Activated CD4-positive, alpha-beta memory T cell treated with anti-CD3 and anti-CD28 coated beads for 36 hours (primary cell): ENCODE data around the gene LRP8. TPM values are rescaled to one million over a fixed set of nuclear protein-coding genes. Genes with fewer than 3 reads are reported as not detected.
A peak's percentile ranks its signal among the peaks of the same experiment; 100 is the strongest.

ENCODE experiments used
- CTCF ChIA-PET: fragments of 350-600 bp; sonication (Branson Sonifier 250); formaldehyde crosslinking; loops from one replicate; lab custom pipeline; 2021; ENCODE audit warnings: antibody characterized with exemption, inconsistent platforms; lab: Charles Lee
- POLR2A ChIA-PET: fragments of 350-600 bp; sonication (Branson Sonifier 250); formaldehyde crosslinking; loops from one replicate; lab custom pipeline; 2021; ENCODE audit warnings: antibody characterized with exemption; lab: Charles Lee
- DNase-seq: peaks from one replicate; pipeline ENCODE4 v3.0.0-alpha.2; 2020
- H3K27ac Mint-ChIP-seq: one replicate; pipeline ENCODE4 v1.8.0; 2021; ENCODE audit warnings: mixed read lengths
- H3K27me3 Mint-ChIP-seq: one replicate; pipeline ENCODE4 v1.8.0; 2021; ENCODE audit warnings: mixed read lengths
- H3K36me3 Mint-ChIP-seq: one replicate; pipeline ENCODE4 v1.8.0; 2021; ENCODE audit warnings: mixed read lengths
- H3K4me1 Mint-ChIP-seq: one replicate; pipeline ENCODE4 v1.8.0; 2021; ENCODE audit warnings: low read depth, mixed read lengths
- H3K4me3 Mint-ChIP-seq: one replicate; pipeline ENCODE4 v1.8.0; 2021; ENCODE audit warnings: mild to moderate bottlenecking, mixed read lengths
- H3K9me3 Mint-ChIP-seq: one replicate; pipeline ENCODE4 v1.8.0; 2021; ENCODE audit warnings: mixed read lengths
- intact Hi-C: fragments of 100-400 bp; cut with micrococcal nuclease; formaldehyde crosslinking; loops from one replicate; pipeline ENCODE4 v1.15.1; 2023
- total RNA-seq, 2 experiments: library from RNA; stranded (reverse); gene quantifications; one replicate each; pipeline ENCODE4 v1.2.3, GENCODE V29; 2021

The LRP8 gene
- total RNA-seq, 2 experiments from 2014 or later = 38.6 to 38.8 TPM

DNA sequence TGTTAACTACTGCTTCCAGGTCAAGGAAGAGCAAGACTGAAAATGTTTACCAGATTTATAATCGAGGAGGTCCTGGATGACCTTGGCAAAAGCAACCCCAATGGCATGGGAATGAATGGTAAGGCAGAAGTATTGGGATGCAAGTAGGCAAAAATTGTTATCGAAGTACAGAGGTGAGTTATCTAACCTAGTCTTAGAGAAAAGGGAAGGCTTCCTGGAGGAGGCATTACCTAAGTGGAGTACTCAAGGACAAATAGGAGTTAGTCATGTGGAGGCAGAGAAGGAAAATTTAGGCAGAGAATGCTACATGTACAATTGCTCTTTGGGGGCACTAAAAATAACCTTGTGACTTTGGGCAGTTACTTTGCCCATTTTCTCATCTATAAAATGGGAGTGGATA lies 86.0 kb downstream of the LRP8 start:
- CTCF ChIA-PET = no interaction called here
- H3K4me3 Mint-ChIP-seq = no peak overlapping the region
- no peak overlapping the region for H3K27ac Mint-ChIP-seq
- peaks cover 17% of the 10 kb centered on the region for H3K4me1 Mint-ChIP-seq
- H3K27me3 Mint-ChIP-seq = no peaks in the 10 kb centered on the region
- H3K36me3 Mint-ChIP-seq = peaks cover 18% of the 10 kb centered on the region
- no peaks in the 10 kb centered on the region for H3K9me3 Mint-ChIP-seq
- POLR2A ChIA-PET = no interaction called here
- DNase-seq = no peak
- intact Hi-C loops = no loop called here

- Mint-ChIP-seq H3K27ac (peak within 1 kb of the TSS; percentile 85), H3K27me3 (no peaks in the 10 kb centered on the region), H3K4me3 (peak within 1 kb of the TSS; percentile 97), H3K9me3 (no peaks in the 10 kb centered on the region), H3K4me1 (peaks cover 26% of the 10 kb centered on the region), H3K36me3 (peaks cover 22% of the 10 kb centered on the region)
- ChIA-PET POLR2A (interaction anchor here (0.6 to 1.3 kb wide), 4 partner anchors 17 to 175 kb away, joined by 3 to 4 read pairs (median 3); partner anchors contain the start of gene CZIB), CTCF (interaction anchor here (1.1 kb wide), 1 partner anchor 155 kb away, joined by 4 read pairs; no protein-coding TSS in a partner anchor)
- intact Hi-C loops = loop anchor here (1.0 to 2.0 kb wide), 4 partner anchors 18 to 88 kb away; partner anchors contain the start of genes CPT2 and CZIB
- DNase-seq = peak; percentile 97
Observed at GRCh38 chr1:53238197-53239155, 89.4 kb downstream of the LRP8 start, which contains the start of gene MAGOH. Gene MAGOH, minus strand, starts transcription at chr1:53238518. Its CDS starts 70 bp downstream, at chr1:53238448.

DNA sequence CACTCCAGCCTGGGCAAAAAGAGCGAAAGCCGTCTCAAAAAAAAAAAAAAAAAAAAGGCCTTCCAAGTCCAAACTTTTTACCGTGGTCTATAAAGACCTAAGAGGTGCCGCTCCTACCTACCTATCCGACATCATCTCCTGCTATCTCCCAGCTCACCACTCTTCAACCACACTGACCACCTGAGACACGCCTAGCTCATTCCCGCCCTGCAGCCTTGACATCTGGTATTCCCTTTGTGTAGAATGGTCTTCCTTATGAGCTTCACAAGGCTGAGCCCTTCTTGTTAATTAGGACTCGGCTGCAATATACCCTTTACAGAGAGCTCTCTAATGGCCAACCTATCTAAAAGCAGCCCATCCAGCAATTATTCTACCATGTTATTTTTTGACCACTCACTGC lies 90.2 kb downstream of the LRP8 start:
- Mint-ChIP-seq H3K4me3 (peak overlapping the region; percentile 97), H3K27me3 (no peaks in the 10 kb centered on the region), H3K9me3 (no peaks in the 10 kb centered on the region), H3K27ac (peak overlapping the region; percentile 85), H3K4me1 (peaks cover 26% of the 10 kb centered on the region), H3K36me3 (peaks cover 24% of the 10 kb centered on the region)
- intact Hi-C loops = loop anchor here (1.0 to 2.0 kb wide), 4 partner anchors 17 to 89 kb away; partner anchors contain the start of genes CPT2 and CZIB
- CTCF ChIA-PET = interaction anchor here (1.1 kb wide), 1 partner anchor 156 kb away, joined by 4 read pairs; no protein-coding TSS in a partner anchor
- no peak for DNase-seq
- POLR2A ChIA-PET = interaction anchor here (1.1 to 1.3 kb wide), 2 partner anchors 18 to 176 kb away, joined by 3 read pairs; no protein-coding TSS in a partner anchor

DNA sequence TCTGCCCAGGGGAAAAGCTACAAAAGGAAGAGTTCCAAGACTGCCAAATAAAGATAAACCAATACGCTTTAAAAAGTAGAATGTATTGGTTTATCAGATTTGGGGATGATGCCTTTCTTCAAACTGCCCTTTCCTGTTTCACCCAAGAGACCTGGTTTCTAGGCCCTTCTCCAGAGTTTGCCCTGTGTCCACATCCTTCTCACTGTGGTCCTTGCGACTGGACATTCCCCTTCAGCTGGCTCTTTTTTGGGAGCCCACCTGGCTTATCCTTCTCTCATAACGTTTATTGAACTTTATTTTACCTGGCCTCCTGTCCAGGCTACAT lies 106.9 kb downstream of the LRP8 start:
- intact Hi-C loops = loop anchor here (1.0 to 2.0 kb wide), 4 partner anchors 17 to 855 kb away; partner anchors contain the start of genes CC2D1B, CPT2 and MAGOH
- Mint-ChIP-seq H3K9me3 (no peaks in the 10 kb centered on the region), H3K27ac (peak overlapping the region; percentile 95), H3K4me1 (peaks cover 21% of the 10 kb centered on the region), H3K27me3 (no peaks in the 10 kb centered on the region), H3K36me3 (peaks cover 11% of the 10 kb centered on the region), H3K4me3 (peak overlapping the region; percentile 89)
- CTCF ChIA-PET = interaction anchor here (1.2 kb wide), 1 partner anchor 38 kb away, joined by 3 read pairs; no protein-coding TSS in a partner anchor
- no peak for DNase-seq
- POLR2A ChIA-PET = interaction anchor here (1.2 kb wide), 2 partner anchors 18 kb away, joined by 3 to 4 read pairs; partner anchors contain the start of gene MAGOH

DNA sequence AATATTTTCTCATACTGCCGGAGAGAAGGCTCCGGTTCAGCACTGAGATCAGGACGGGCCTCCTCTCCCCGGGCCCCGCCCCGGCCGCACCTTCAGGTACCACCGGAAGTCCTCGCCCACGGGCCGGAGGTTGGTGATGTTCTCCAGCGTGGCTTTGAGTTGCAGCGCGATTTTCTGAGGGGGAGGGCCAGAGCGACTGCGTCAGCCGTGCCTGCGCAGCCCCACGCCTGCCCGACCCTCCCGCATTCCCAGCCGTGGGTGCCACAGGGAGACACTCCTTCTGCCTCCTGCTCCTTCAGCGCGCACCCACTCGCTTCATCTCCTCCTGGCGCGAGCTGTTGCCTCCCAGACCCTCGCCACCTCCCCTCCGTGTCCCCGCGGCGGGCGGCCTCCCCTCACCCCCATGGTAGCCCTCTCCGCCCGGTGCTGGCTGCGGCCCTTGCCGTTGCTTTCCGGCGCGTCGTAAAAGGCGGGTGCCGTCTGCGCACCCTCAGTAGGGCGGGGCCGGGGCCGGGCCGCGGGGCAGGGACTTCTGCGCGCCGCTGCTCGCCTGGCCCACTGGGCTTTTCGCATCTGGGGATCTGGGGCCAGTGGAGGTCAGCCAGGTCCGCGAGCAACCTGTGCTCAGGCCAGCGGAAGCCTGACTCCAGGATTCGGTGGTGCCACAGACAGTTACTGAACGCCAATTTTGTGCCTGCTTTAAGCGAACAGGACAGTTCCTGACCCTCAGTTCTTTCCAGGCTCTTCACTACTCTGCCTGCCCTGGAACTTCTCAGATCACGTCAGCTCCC lies 107.5 kb downstream of the LRP8 start, which contains the start of gene CZIB:
Gene CZIB (minus strand): TSS at position 464 of the 791 bp plus-strand sequence. CDS start 59 bp downstream, at position 405.
- H3K4me3 Mint-ChIP-seq = peak within 1 kb of the TSS; percentile 89
- no peaks in the 10 kb centered on the region for H3K27me3 Mint-ChIP-seq
- DNase-seq = peak; percentile 97
- ChIA-PET POLR2A (interaction anchor here (1.2 to 1.5 kb wide), 4 partner anchors 17 to 24 kb away, joined by 3 to 5 read pairs (median 3); no protein-coding TSS in a partner anchor), CTCF (interaction anchor here (1.2 kb wide), 1 partner anchor 37 kb away, joined by 3 read pairs; no protein-coding TSS in a partner anchor)
- H3K27ac Mint-ChIP-seq = peak within 1 kb of the TSS; percentile 95
- intact Hi-C loops = loop anchor here (1.0 to 2.0 kb wide), 4 partner anchors 18 to 854 kb away; partner anchors contain the start of genes CC2D1B, CPT2 and MAGOH
- peaks cover 9% of the 10 kb centered on the region for H3K36me3 Mint-ChIP-seq
- H3K9me3 Mint-ChIP-seq = no peaks in the 10 kb centered on the region
- peaks cover 21% of the 10 kb centered on the region for H3K4me1 Mint-ChIP-seq

- no peak for DNase-seq
- intact Hi-C loops = loop anchor here (1.0 to 2.0 kb wide), 4 partner anchors 19 to 853 kb away; partner anchors contain the start of genes CC2D1B, CPT2 and MAGOH
- no peaks in the 10 kb centered on the region for H3K9me3 Mint-ChIP-seq
- H3K27ac Mint-ChIP-seq = peak overlapping the region; percentile 95
- H3K4me3 Mint-ChIP-seq = peak overlapping the region; percentile 89
- no peaks in the 10 kb centered on the region for H3K27me3 Mint-ChIP-seq
- ChIA-PET CTCF (no interaction called here), POLR2A (interaction anchor here (1.2 to 1.5 kb wide), 4 partner anchors 18 to 24 kb away, joined by 3 to 5 read pairs (median 3); no protein-coding TSS in a partner anchor)
- peaks cover 9% of the 10 kb centered on the region for H3K36me3 Mint-ChIP-seq
- peaks cover 21% of the 10 kb centered on the region for H3K4me1 Mint-ChIP-seq
Observed at GRCh38 chr1:53219711-53220110, 108.2 kb downstream of the LRP8 start.

- Mint-ChIP-seq H3K4me1 (peaks cover 21% of the 10 kb centered on the region), H3K27me3 (no peaks in the 10 kb centered on the region), H3K9me3 (no peaks in the 10 kb centered on the region), H3K4me3 (no peak overlapping the region), H3K27ac (no peak overlapping the region), H3K36me3 (peaks cover 20% of the 10 kb centered on the region)
- DNase-seq = no peak
- intact Hi-C loops = no loop called here
- POLR2A ChIA-PET = no interaction called here
- CTCF ChIA-PET = no interaction called here
Observed at GRCh38 chr1:53218201-53218600, 109.7 kb downstream of the LRP8 start.

- no peaks in the 10 kb centered on the region for H3K9me3 Mint-ChIP-seq
- H3K4me3 Mint-ChIP-seq = no peak overlapping the region
- peaks cover 40% of the 10 kb centered on the region for H3K36me3 Mint-ChIP-seq
- no peak overlapping the region for H3K27ac Mint-ChIP-seq
- peaks cover 10% of the 10 kb centered on the region for H3K4me1 Mint-ChIP-seq
- ChIA-PET POLR2A (interaction anchor here (0.6 to 1.4 kb wide), 2 partner anchors 12 to 17 kb away, joined by 3 read pairs; no protein-coding TSS in a partner anchor), CTCF (interaction anchor here (0.9 kb wide), 1 partner anchor 32 kb away, joined by 5 read pairs; no protein-coding TSS in a partner anchor)
- no peak for DNase-seq
- no peaks in the 10 kb centered on the region for H3K27me3 Mint-ChIP-seq
- intact Hi-C loops = no loop called here
Observed at GRCh38 chr1:53214376-53214940, 113.4 kb downstream of the LRP8 start.

DNA sequence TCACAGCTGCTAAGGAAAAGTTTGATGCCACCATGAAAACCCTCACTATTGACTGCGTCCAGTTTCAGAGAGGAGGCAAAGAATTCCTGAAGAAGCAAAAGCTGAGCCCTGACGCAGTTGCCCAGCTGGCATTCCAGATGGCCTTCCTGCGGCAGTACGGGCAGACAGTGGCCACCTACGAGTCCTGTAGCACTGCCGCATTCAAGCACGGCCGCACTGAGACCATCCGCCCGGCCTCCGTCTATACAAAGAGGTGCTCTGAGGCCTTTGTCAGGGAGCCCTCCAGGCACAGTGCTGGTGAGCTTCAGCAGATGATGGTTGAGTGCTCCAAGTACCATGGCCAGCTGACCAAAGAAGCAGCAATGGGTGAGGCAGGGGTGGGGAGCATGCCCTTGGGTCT lies 116.9 kb downstream of the LRP8 start:
- Mint-ChIP-seq H3K4me3 (no peak overlapping the region), H3K9me3 (peaks cover 11% of the 10 kb centered on the region), H3K27ac (no peak overlapping the region), H3K4me1 (no peaks in the 10 kb centered on the region), H3K27me3 (no peaks in the 10 kb centered on the region), H3K36me3 (peaks cover 57% of the 10 kb centered on the region)
- DNase-seq = no peak
- CTCF ChIA-PET = no interaction called here
- intact Hi-C loops = no loop called here
- POLR2A ChIA-PET = no interaction called here

GRCh38 chr1:53210352-53210751 lies 117.5 kb downstream of the LRP8 start:
- Mint-ChIP-seq H3K4me3 (no peak overlapping the region), H3K27ac (no peak overlapping the region), H3K4me1 (no peaks in the 10 kb centered on the region), H3K27me3 (no peaks in the 10 kb centered on the region), H3K36me3 (peaks cover 61% of the 10 kb centered on the region), H3K9me3 (peaks cover 12% of the 10 kb centered on the region)
- intact Hi-C loops = no loop called here
- ChIA-PET CTCF (no interaction called here), POLR2A (no interaction called here)
- DNase-seq = no peak

GRCh38 chr1:53207726-53208125 lies 120.1 kb downstream of the LRP8 start:
- Mint-ChIP-seq H3K27me3 (no peaks in the 10 kb centered on the region), H3K27ac (no peak overlapping the region), H3K9me3 (peaks cover 19% of the 10 kb centered on the region), H3K4me3 (no peak overlapping the region), H3K36me3 (peaks cover 71% of the 10 kb centered on the region), H3K4me1 (no peaks in the 10 kb centered on the region)
- ChIA-PET POLR2A (no interaction called here), CTCF (no interaction called here)
- DNase-seq = no peak
- intact Hi-C loops = no loop called here
